IPS-NIHi11 (cell line): ENCODE results near the gene PHYHD1.

ENCODE experiments used
- DNase-seq: peaks from one replicate; pipeline ENCODE4 v3.0.0; 2012; ENCODE audit warnings: mixed read lengths, low spot score

The PHYHD1 gene

GRCh38 chr9:128920381-128921058 lies at the start of gene PHYHD1:
TSS of gene PHYHD1 (plus strand) at chr9:128920982. CDS start at chr9:128922324, 1,342 bp downstream.
- no peak for DNase-seq

- no peak for DNase-seq
Measured at GRCh38 chr9:128877852-128878251, 42.9 kb upstream of the PHYHD1 start.

DNA sequence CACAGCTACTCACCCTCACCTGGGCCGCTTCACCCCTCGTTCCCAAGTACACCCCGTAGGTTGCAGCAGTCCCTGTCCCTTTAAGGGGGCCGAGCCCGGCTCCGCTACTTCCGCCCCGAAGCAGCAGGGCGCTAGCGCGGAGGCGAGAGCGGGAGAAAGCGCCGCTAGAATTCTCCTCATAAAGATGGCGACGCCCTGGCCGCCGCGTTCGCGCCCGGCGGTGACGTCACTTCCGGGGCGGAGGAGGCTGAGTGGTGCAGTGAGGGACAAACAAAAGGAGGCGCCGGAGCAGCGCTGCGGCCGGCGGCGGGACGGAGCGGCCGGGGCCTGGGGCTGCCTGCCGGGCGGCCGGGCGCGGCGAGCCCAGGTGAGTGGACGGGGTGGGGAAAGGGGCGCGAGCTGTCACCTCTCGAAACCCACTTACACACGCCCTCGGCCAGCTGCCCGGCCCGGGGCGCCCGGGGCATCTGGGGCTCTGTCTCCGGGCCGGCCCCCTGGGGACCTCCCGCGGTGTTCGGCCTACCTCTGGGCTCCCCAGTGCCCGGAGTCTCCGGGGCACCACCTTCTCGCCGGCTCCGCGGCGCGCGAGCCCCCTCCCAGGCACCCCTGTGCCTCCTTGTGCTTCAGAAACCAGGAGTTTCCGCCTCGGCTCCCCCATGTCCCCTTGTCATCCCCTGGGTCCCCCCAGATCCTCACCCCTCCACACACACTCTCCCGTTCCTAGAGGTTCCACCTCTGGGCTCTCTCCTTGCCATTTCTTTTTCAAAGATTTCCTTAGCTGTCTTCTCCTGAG lies 38.7 kb upstream of the PHYHD1 start, which contains the start of the genes KYAT1 and LRRC8A:
Gene KYAT1 (minus strand): TSS at position 67 of the 793 bp plus-strand sequence. CDS start 36,545 bp downstream, outside the sequence.
Gene LRRC8A (plus strand): TSS at position 250 of the 793 bp plus-strand sequence. CDS start 25,032 bp downstream, outside the sequence.
- DNase-seq: peak; percentile 99

DNA sequence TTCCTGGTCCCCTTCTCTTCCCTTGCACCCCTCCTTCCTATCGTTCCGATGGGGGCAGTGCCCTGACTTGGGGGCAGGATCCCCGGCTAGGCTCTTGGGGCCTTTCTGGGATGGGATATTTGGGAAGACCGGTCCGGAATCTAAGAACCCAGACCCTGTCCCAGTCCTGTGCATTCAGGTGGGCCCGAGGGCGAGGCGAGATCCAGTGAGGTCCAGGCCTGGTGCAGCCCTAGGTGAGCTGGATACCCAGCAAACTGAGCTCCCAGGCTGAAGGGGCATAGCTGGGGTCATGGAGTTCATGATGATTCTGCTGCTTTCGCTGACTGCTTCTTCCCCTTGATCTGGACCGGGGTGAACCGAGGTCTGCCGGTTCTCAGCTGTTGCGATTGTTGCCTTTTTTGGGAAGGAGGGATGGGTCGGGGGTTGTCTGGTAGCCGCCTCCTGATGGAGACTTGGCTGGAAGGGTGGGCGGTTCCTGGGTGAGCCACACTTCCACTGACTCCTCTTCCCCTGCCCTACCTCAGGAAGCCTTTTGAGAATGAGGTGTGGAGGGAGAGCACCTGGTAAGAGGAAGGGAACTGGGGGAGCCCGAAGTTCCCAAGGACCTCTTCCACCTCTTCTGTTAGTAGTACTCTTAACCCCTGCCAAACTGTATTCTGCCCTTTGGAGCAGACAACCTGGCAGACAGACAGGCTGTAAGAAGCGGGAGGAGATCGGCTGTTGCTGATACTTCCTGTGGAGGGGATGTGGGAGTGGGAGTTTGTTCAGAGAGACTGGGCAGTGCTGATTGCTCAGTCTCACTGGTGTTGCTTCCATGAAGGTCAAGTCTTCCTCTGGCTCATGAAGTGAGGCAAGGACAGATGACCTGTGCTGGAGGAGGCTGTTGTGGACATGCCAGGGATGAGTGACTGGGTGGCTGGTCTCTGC lies 37.8 kb upstream of the PHYHD1 start:
- DNase-seq: no peak

GRCh38 chr9:128884164-128884563 lies 36.6 kb upstream of the PHYHD1 start:
- DNase-seq: no peak

DNA sequence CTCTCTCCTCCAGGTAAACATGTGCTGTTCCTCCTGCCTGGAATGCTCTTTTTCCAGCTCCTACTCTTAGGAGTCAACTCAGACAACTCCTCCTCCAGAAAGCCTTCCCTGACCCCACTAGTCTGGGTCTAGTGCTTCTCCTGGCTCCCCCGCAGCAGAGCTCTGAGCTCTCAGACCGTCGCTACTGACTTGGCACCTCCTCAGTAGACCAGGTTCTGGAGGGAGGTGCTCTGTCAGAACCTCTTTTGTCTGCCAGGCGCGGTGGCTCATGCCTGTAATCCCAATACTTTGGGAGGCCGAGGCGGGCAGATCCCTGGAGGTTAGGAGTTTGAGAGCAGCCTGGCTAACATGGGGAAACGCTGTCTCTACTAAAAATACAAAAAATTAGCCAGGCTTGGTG lies 35.4 kb upstream of the PHYHD1 start:
- DNase-seq: no peak

GRCh38 chr9:128885798-128886197 lies 35.0 kb upstream of the PHYHD1 start:
- no peak for DNase-seq

GRCh38 chr9:128886211-128886891 lies 34.4 kb upstream of the PHYHD1 start:
- DNase-seq: no peak

GRCh38 chr9:128887049-128887448 lies 33.7 kb upstream of the PHYHD1 start:
- no peak for DNase-seq

GRCh38 chr9:128887914-128888350 lies 32.9 kb upstream of the PHYHD1 start:
- peak; percentile 57 for DNase-seq

DNA sequence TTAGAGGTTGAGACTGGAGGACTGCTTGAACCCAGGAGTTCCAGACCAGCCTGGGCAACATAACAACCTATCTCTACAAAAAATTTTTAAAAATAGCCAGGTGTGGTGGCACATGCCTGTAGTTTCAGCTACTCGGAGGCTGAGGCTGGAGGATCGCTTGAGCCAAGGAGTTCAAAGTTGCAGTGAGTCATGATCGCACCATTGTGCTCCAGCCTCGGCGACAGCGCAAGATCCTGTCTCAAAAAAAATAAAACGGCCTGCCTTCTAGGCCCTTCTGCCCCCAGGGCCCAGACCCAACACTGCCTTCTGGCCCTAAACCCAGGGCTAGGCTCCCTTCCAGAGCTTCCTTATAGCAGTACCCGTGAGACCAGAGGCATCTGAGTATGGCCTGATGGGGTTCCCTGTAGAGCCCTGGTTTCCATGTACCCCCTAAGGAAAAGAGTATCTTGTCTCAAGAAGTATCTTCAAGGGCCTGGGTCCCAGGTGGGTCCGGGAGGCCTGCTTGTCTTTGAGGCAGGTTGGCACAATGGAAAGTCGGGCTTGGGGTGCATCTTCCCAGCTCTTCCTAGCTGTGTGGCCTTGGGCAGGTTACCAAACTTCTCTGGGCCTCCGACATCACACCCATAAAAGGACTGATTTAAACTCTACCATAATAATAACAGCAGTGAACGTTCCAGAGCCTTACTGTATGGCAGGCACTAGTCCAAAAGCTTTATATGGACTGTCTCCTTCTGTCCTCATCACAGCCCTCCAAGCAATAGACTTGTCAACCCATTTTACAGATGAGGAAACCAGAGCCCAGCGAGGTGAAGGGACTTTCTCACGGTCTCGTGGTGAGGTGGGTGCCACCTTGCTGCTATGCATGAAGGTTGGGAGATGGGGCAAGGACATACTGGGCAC lies 29.2 kb upstream of the PHYHD1 start:
- DNase-seq: no peak

DNA sequence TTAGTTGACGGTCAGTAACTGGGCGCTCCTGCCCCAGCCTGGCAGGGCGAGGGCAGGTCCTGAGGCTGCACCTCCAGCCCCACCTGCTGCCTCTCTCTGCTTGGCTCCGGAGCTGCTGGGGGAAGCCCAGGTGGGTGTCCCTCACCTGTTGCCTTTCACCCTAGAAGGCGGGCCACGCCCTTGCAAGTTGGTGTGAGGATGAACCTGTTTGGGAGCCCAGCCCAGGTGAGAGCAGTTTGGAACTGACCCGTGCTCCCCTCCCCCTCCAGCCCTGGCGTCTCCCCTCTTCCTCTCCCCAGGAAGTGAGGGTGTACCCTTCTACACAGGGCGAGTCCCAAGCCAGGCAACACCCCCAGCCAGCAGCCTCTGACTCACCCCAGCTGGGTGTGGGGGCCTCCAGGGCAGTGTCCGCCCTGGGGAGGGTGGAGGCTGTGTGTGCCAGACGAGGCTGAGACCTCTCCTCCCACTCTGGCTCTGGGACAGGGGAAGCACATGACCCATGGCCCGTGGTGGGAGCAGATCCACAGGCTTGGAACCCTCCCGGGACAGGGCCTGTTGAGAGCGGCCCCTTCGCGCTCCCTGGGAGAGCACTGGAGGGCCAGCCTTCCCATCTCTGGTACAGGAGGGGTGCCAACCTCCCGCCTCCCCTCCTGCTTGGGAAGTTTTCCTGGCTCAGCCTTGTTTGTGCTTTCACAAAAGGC lies 28.4 kb upstream of the PHYHD1 start:
- peak; percentile 42 for DNase-seq

DNA sequence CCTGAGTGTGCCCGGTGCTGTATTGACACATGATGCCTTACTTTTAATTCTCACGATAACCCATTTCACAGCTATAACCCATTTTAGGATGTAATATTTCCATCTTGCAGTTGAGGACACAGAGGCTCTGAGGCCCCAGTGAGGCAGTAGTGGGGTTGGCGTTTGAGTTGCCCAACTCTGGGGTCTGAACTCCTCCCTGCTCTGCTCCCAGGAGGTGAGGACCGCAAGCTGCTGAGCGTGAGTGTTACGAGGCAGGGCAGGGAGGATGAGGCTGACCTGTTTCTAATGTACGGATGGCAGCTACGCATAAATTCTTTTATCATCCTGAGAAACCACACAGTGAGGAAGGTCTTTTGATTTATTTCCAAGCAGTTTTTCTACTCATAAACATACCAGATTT lies 27.4 kb upstream of the PHYHD1 start:
- DNase-seq: no peak

DNA sequence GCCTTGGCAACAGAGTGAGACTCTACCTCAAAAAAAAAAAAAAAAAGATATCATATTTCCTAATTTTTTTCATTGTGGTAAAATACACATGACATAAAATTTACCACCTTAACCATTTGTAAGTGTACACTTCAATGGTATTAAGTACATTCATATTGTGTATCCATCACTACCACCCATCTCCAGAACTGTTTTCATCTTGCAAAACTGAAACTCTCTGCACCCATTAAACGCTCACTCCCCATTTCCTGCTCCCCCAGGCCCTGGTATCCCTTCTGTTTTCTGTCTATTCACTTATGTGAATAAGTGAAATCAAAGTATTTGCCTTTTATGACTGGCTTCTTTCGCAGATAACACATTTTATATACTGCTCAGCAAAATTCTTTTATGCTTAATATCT lies 26.0 kb upstream of the PHYHD1 start:
- no peak for DNase-seq

GRCh38 chr9:128895556-128895955 lies 25.2 kb upstream of the PHYHD1 start:
- peak; percentile 51 for DNase-seq

- no peak for DNase-seq
Measured at GRCh38 chr9:128898382-128898781, 22.4 kb upstream of the PHYHD1 start.

DNA sequence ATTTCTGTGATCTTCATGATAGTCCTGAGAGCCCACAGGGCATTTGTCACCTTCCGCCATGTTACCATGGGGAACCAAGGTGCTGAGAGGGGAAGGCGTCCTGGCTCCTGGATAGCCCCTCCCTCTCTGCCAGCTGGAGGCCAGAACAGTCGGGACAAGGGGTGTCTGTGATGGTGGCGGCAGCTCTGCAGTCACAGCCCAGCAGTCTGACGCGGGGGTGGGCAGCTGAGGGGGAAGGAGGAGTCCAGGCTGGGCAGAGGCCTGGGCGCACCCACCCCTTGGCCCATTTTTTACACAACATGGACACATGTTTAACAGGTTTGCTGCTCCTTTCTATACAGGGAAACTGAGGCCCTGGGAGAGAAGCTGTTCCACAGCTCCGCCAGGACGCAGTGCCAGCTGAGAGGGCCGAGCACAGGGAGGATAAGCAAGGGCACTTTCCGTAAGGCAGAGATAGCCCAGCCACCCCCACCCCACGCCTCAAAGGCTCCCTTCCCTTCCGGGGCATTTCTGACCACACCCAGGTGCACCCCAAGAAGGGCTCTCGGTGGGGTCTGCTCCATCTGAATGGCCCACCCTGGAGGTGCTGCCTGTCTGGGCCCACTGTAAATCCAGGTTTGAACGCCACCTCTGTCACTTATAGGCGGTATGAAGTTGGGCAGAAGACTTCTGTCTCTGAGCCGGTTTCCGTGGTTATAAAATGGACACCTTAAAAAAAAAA lies 21.8 kb upstream of the PHYHD1 start:
- no peak for DNase-seq

DNA sequence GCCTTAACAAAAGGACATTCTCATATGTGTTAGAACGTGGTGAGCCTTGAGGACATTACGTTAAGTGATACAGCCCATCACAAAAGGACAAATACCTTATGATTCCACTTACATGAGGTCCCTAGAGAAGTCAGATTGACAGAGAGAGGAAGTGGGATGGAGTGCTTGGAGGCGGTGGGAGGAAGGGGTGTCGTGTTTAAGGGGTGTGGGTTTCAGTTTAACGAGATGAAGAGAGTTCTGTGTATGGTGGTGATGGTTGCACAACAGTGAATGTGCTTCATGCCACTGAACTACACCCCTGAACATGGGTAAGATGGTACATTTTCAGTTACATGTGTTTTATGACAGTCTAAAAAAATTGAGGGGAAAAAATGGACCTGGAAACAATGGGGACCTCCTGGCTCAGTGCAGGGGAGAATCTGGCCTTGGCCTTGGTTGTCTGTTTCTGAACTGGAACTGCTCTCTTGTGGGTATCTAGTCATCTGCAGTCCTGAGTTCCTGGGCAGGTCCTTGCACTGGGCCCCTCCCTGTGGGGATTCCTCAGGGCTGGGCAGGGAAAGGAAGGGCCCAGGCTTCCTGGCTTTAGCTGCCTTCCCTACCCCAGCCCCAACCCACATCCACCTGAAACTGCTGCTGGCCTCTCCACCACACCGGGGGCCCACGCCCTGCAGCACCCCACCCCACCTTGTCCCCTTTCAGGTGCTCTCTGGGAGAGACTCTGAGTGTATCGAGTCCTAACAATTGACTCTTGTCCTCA lies 21.0 kb upstream of the PHYHD1 start:
- no peak for DNase-seq
